Activated CD4-positive, alpha-beta T cell treated with anti-CD3 and anti-CD28 coated beads, Interleukin-2, amount 50 U/mL, for 16 hours (primary cell): Measurements from ENCODE around the gene TAOK3.
"Not testable (repeated sequence)": the region's sequence is repeated elsewhere in the genome, so short reads cannot be mapped to it uniquely, and the experiment has no call there.

Experiments used
- DNase-seq: peaks from one replicate; pipeline ENCODE4 v3.0.0-alpha.2; 2020

TAOK3 gene

GRCh38 chr12:118371321-118372282, 1.1 kb downstream of the TAOK3 start:
- DNase-seq = no peak

- DNase-seq = no peak
These were observed 2.1 kb downstream of the TAOK3 start for GRCh38 chr12:118370601-118371000.

- DNase-seq = no peak
These were observed 3.9 kb downstream of the TAOK3 start for GRCh38 chr12:118368821-118369220.

- no peak for DNase-seq
These were observed 10.8 kb downstream of the TAOK3 start for GRCh38 chr12:118361889-118362288.

- DNase-seq = no peak
These were observed 11.7 kb downstream of the TAOK3 start for GRCh38 chr12:118361092-118361404.

GRCh38 chr12:118359541-118359915, 13.2 kb downstream of the TAOK3 start:
- peak; percentile 59 for DNase-seq

GRCh38 chr12:118358612-118359540, 13.8 kb downstream of the TAOK3 start:
- peak; percentile 59 for DNase-seq

GRCh38 chr12:118358008-118358359, 14.7 kb downstream of the TAOK3 start:
- no peak for DNase-seq

GRCh38 chr12:118357257-118358007, 15.3 kb downstream of the TAOK3 start:
- peak; percentile 77 for DNase-seq

GRCh38 chr12:118356809-118357256, 15.9 kb downstream of the TAOK3 start:
- peak; percentile 31 for DNase-seq

- DNase-seq = no peak
These were observed 16.9 kb downstream of the TAOK3 start for GRCh38 chr12:118355843-118356242.

GRCh38 chr12:118354903-118355302, 17.8 kb downstream of the TAOK3 start:
- no peak for DNase-seq

- DNase-seq = not testable (repeated sequence)
These were observed 18.2 kb downstream of the TAOK3 start for GRCh38 chr12:118354503-118354902.

- no peak for DNase-seq
These were observed 19.0 kb downstream of the TAOK3 start for GRCh38 chr12:118353721-118354120.

- DNase-seq = no peak
These were observed 21.7 kb downstream of the TAOK3 start for GRCh38 chr12:118350908-118351559.

- DNase-seq = no peak
These were observed 24.8 kb downstream of the TAOK3 start for GRCh38 chr12:118347916-118348315.

GRCh38 chr12:118346895-118347294, 25.8 kb downstream of the TAOK3 start:
- DNase-seq = no peak

GRCh38 chr12:118345355-118345754, 27.4 kb downstream of the TAOK3 start:
- DNase-seq = no peak

GRCh38 chr12:118344829-118345228, 27.9 kb downstream of the TAOK3 start:
- no peak for DNase-seq

GRCh38 chr12:118342090-118342489, 30.6 kb downstream of the TAOK3 start:
- no peak for DNase-seq

GRCh38 chr12:118337194-118337838, 35.4 kb downstream of the TAOK3 start:
- no peak for DNase-seq

GRCh38 chr12:118336123-118336522, 36.6 kb downstream of the TAOK3 start:
- no peak for DNase-seq
